ENCODE data around the gene TMEM115.

The TMEM115 gene

DNA sequence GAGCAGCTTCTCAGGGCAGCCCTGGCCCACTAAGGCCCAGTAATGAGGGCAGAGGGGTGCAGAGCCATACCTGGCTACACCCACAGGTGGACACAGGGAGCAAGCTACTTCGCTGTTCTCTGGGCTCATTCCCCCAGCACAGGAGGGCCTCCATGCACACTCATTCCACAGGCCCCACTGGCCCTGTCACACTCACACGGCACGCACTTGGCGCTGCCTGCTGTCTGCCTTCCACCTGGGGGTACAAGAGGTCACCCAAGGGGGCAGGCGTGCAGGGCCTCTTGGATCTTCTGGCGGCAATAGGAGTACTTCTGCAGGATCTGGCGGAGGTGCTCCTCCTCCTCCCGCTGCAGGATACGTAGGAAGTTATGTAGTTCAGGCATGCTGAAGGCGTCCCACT, 29.0 kb downstream of the TMEM115 start:
- DNase-seq, result no peak

- peak; percentile 96 for DNase-seq
Measured at GRCh38 chr3:50327943-50328691, 31.2 kb downstream of the TMEM115 start, which contains the start of gene TUSC2. TSS of gene TUSC2 (minus strand) at chr3:50328223. CDS start at chr3:50328099, 124 bp downstream.

DNA sequence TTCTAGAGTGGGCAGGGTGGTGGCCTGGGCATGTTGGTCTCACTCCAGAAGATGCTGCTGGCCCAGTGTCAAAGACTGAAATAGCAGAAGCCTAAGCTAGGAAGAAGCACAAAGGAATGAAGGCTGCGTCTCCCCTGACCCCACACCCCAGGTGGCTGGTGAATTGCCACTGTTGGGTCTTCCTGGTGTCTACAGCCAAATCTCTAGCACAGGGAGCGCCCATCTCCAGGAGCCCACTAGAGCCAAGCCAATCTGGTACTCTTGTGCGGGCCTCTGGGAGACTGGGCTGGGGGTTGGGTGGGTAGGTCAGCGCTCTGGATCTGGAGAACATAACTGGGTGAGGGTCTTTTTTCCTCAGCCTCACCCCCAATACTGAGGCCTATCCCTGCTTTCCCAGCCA, 32.2 kb downstream of the TMEM115 start:
- DNase-seq, result no peak

GRCh38 chr3:50326182-50326541, 33.2 kb downstream of the TMEM115 start:
- no peak for DNase-seq

GRCh38 chr3:50325497-50326181, 33.7 kb downstream of the TMEM115 start:
- DNase-seq, result no peak

- no peak for DNase-seq
Measured at GRCh38 chr3:50325113-50325480, 34.2 kb downstream of the TMEM115 start.

- DNase-seq, result peak; percentile 76
Measured at GRCh38 chr3:50324351-50325112, 34.8 kb downstream of the TMEM115 start.

DNA sequence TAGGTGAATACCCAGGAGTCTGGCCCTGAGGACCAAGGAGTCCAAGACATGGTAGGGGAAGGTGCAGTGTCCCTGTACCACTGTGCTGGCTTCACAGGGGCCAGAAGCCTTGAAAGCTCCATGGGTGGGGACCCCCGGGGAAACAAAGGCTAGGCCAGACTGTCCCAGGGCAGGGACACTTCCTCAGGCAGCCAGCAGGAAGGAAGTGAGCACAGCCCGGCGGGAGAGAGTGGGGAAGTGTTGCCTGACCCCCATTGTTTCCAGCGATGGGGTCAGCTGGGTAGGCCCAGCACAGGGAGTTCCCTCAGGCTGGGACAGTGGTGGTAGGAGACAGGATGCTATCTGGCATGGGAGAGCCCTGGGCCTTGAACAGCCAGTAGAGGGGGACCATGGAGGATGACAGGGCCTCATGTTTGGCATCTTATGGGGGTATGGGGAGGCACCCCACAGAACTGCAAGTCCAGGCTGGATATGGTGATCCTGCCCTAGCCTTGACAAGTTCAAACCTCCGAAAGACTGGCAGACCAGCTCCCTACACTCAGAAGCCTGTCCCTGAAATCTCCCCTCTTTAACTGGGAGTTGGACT, 35.6 kb downstream of the TMEM115 start:
- DNase-seq, result no peak

DNA sequence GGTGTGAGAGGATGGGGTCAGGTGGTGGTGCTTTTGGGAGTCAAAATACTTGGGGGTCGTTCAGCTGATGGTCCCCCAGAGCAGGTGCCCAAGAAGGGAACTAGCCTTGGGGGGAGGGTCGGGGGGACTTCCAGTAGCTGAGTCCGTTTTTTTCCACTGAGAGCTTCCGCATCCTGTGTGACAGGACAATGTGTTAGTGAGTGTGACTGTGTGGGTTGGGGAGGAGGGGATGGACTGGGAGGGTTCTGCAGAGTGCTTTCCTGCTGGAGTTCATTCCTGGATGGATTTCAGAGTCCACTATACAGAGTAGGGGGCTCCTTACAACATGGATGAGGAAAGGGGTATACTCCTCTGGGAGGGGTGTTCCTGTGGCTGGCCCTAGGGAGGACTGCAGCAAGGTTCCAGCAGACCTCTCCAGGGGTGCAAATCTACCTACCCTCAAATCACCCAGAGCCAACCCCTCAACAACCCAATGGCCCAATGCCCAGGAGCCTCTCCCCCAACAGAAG, 36.2 kb downstream of the TMEM115 start:
- no peak for DNase-seq

GRCh38 chr3:50322386-50323091, 36.8 kb downstream of the TMEM115 start, which contains the start of gene HYAL2:
TSS of gene HYAL2 (minus strand) at chr3:50322745. CDS start at chr3:50320489, 2,256 bp downstream.
- DNase-seq, result no peak

GRCh38 chr3:50322115-50322385, 37.3 kb downstream of the TMEM115 start:
- DNase-seq, result no peak

- peak; percentile 99 for DNase-seq
Measured at GRCh38 chr3:50321336-50322114, 37.8 kb downstream of the TMEM115 start.

GRCh38 chr3:50320853-50321335, 38.4 kb downstream of the TMEM115 start:
- DNase-seq, result peak; percentile 93

DNA sequence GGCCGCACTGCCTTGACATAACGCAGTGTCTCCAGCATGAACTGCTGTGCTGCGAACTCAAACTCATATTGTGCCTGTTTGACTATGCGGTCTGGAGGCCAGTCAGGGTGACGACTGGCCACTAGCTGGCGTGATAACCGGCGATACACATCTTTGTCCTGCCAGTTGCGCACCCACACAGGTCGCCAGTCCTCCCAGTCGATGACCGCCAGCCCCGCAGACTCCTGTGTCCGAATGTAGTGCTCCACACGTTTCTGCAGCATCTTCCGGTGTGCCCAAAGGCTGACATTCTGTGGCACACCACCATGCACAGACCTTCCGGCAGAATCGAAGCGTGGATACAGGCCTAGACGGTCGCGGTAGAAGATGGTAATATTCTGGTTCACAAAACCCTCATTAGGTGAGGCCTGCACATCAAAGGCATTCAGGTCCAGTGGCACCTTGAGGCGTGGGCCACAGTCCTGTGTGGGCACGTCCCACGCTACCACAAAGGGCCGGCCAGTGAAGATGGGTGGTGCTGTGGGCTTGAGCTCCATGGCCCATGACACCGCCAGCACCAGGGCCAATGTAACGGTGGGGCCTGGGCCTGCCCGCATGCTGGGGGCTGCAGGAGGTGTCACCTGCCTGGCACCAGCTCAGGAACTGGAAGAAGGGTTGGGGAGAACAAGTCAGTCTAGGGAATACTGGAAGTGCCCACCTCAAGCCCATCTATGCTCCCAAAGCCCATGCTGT, 39.3 kb downstream of the TMEM115 start:
- DNase-seq, result no peak

- no peak for DNase-seq
Measured at GRCh38 chr3:50319181-50319893, 40.0 kb downstream of the TMEM115 start.

DNA sequence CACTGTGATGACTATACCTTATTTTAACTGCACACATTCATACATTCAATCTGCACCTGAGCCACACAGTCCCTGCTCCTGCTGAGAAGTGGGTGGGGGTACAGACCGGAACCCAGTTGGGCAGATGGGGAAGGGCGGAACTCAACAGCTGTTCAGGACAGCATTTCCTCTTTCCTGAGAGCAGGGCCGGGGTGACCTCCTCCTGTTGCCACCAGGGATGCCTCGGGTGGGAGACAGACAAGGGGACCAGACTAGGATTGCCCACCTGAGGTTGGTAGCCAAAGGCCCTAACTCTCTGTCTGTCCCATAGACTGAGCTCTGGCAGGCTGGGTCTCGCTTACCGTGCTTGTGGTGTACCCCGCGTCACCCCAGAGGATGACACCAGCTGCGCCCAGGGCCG, 40.7 kb downstream of the TMEM115 start:
- DNase-seq, result no peak

- DNase-seq, result no peak
Measured at GRCh38 chr3:50318163-50318562, 41.2 kb downstream of the TMEM115 start.

DNA sequence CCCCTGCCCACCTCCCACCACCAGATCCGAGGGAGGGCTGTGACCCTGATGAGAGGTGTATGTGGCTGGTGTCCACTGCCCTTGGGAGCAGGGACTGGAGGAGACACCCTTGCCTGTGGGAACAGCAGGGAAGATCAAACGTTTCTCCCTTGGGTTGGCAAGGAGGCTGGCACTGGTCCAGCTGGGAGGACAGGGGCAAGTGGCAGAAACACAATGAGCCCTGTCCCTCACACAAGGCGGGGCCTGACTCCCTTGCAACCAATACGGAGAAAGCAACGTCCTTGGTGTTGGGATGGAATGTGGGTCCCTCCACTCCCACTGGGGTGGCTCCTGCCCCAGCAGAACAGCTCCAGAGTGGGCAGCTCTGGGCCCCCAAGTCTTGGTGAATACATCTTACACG, 42.0 kb downstream of the TMEM115 start:
- DNase-seq, result no peak

GRCh38 chr3:50316657-50317242, 42.6 kb downstream of the TMEM115 start:
- DNase-seq, result peak; percentile 51

DNA sequence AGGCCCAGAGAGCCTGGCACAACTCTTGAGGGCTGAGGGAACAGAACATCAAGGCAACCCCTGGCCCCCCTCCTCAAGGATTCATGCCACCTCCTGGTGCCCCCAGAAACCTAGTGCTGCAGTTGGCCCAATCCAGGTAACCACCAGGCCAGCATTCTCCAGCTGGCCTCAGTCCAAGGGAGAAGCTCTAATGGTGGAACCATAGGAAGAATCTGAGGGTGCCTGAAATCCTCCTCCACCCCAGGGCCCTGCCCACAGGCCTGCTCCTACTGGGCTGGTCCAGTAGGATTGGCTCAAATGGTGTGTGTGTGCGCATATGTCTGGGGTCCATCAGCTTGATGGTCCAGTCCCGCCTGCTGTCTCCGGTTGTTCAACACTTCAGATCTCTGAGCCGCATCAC, 44.5 kb downstream of the TMEM115 start:
- DNase-seq, result no peak

Measured in retina (tissue), 1 donor.